Ammon's horn (tissue), 1 donor: ENCODE data around the gene ERCC2.
"Not testable (repeated sequence)": the region's sequence is repeated elsewhere in the genome, so short reads cannot be mapped to it uniquely, and the experiment has no call there.

Source experiments
- DNase-seq: peaks from one replicate; pipeline ENCODE4 v3.0.0-alpha.2; 2016; ENCODE audit warnings: low spot score

The ERCC2 gene

GRCh38 chr19:45333609-45334303 lies 36.6 kb downstream of the ERCC2 start:
- DNase-seq = no peak

DNA sequence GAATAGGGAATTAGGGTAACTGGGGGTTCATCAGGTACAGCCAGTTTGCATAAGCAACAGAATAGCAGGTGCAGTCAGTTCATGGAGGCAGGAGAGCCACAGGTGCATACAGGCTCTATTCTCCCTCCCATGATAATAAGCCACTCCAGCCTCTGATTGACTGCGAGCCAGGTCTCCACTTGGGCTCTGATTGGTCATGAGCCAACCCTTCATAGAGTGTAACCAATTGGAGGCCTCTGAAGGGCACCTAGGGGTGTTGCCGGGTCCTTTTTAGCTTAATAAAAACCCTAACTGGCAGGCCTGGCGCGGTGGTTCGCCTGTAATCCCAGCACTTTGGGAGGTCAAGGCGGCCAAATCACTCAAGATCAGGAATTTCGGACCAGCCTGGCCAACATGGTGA lies 39.0 kb downstream of the ERCC2 start:
- no peak for DNase-seq

- DNase-seq = no peak
Observed at GRCh38 chr19:45327404-45328143, 42.8 kb downstream of the ERCC2 start.

DNA sequence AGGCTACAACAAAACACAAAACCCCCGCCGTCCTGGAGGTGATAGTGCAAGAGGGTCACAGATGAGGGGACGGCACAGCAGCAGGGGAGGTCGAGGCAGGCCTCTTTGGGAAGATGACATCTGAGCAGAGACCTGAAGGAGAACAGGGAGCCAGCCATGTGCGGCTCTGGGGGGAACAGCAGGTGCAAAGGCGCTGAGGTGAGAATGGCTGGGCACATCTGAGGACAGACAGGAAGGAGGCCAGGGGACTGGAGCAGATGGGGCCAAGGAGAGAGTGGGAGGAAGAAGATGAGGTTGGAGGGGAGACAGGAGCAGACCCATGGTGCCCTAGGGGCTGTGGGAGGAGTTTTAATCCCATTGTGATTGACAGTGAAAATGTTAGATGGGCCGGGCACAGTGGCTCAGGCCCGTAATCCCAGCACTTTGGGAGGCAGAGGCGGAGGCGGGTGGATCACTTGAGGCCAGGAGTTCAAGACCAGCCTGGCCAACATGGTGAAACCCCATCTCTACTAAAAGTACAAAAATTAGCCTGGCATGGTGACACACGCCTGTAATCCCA lies 45.9 kb downstream of the ERCC2 start:
- no peak for DNase-seq

DNA sequence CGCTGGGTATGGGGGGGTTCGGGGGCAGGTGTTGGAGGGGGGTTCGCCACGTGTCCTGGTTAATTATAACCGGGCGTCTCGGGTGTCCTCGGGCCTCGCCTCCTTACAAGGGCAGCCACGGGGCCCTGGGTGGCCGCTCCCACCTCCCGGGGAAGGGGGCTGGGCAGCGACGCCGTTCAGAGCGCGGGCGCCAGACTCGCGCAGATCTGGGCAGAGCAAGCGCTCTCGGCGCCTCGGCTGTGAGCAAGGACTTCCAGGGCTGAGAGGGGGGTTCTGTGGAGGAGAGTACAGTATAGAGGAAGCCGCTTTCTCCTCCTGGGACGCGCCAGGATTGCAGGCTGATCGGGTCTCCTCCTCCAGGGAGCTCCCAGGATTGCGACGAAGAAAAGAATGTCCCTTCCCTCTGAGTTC lies 46.7 kb downstream of the ERCC2 start:
- no peak for DNase-seq

DNA sequence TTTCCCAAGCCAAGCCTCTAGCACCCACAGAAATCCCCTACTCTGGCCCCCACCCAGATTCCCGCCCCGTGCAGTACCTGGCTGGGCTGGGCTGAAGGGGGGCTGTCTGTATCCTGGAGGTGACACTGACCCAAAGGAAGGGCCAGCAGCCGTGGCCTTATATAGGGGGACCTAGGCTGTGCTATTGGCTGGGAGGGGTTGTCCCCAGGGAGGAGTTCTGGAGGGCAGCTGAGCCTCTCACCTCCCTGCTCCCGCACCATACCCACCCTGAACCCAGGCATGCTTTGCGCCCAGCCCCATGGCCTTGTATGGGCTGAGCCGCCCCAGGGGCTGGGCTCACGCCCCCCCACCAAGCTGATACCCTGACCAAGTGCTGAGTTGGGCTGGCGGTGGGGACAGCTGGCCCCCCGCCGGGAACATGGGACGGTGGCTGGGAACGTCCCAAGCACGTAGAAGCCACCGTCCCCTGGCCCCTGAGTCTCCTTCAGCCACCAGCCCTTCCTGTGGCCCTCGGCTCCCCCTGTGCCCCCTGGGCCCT lies 47.6 kb downstream of the ERCC2 start, which contains the start of gene CKM:
Gene CKM (minus strand): TSS at position 132 of the 538 bp plus-strand sequence. CDS start 3,162 bp downstream, outside the sequence.
- DNase-seq = no peak

DNA sequence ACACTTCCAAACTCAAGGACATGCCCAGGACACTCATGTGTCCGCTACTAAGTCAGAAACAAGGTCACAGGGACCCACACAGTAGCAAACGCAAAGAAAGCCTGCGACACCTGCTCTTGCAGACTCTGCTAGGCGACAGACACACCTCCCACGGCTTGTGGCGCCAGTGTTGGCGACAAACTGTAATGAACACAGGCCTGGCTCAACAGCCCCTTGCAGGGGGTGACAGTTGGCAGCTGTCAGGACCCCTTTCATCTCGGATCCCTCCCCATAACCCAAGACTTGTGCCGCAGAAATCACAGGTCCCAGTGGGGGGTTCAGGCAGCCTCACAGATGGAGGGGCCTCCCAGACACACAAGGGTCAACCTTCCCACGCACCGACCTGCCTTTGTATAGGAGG lies 48.1 kb downstream of the ERCC2 start:
- no peak for DNase-seq

- no peak for DNase-seq
Observed at GRCh38 chr19:45321848-45322247, 48.5 kb downstream of the ERCC2 start.

DNA sequence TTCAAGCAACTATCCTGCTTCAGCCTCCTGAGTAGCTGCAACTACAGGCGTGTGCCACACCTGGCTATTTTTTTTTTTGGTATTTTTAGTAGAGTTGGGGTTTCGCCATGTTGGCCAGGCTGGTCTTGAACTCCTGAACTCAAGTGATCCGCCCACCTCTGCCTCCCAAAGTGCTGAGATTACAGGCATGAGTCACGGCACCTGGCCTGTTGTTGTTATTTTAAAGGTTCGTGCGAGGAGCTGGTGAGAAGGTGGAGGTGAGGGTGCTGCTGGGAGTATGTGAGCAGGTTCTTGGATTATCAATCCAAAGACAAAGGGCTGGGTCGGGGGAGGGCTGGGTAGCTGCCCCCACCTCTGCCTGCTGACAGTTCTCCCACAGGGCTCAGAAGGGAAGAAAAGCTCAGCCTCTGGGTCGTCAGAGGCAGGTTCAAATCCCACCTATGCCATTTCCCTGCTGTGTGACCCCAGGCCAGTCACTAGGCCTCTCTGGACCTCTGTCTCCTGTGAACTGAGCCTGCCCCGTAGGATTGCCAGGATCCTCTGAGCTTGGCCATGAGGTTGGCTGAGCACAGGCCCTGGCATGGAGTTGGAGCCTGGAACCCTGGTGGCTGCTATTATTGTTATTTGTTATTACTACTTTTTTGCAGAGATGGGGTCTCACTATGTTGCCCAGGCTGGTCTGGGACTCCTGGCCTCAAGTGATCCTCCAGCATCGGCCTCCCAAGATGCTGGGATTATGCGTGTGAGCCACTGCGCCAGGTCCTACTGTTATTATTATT lies 49.2 kb downstream of the ERCC2 start:
- no peak for DNase-seq

DNA sequence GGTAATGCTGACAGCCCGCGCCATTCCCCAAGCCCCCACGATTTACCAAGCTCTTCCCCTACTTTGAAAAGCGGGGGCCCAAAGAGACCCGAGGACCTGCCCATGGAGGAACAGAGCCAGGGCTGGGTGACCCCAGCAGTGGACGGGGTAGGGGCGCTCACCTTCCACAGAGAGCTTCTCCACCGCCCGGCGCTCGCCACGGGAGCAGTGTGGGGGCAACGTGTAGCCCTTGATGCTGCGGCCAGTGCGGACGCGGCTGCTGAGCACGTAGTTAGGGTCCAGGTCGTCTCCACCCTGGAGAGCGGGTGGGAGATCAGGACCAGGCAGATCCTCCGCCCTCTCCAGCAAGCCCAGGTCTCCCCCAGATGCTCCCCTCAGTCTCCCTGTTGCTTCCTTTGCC lies 55.1 kb downstream of the ERCC2 start:
- no peak for DNase-seq

GRCh38 chr19:45314708-45315245 lies 55.6 kb downstream of the ERCC2 start:
- no peak for DNase-seq

- not testable (repeated sequence) for DNase-seq
Observed at GRCh38 chr19:45312285-45312684, 58.1 kb downstream of the ERCC2 start.

DNA sequence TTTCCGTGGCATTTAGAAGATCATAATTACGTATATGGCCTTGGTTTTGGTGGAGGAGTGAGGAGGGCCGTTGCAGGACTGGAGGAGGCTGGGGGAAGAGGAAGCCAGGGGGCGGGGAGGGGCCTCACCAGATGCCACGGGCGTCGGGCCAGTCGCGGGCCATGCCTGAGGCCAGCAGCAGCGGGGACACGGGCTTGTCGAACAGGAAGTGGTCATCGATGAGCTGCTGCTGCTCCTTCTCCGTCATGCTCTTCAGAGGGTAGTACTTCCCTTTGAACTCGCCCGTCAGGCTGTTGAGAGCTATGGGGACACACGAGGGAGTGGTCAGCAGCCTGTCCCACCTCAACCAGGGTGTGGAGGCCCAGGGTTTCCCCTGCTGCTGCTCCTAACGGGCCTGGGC lies 58.8 kb downstream of the ERCC2 start:
- DNase-seq = no peak

GRCh38 chr19:45309322-45309721 lies 61.1 kb downstream of the ERCC2 start:
- DNase-seq = not testable (repeated sequence)

- no peak for DNase-seq
Observed at GRCh38 chr19:45307361-45307760, 63.0 kb downstream of the ERCC2 start.

DNA sequence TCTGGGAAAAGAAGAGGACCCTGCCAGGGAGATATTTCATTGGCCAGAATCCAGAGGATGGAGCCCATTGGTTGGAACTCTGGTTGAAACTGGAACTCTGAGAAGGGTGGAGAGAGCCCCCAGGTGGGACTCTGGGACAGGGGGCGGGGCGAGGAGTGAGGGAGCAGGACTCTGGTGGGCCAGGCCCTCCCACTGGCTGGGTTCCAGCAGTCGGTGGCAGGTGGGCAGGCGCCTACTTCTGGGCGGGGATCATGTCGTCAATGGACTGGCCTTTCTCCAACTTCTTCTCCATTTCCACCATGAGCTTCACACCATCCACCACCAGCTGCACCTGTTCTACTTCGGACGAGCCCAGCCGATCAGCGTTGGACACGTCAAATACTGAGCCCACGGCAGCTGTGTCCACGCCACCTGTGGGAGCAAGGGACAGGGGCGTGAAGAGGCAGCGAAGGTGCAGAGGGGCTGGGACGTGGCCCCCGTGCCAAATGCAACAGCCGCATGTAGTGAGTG lies 63.8 kb downstream of the ERCC2 start:
- no peak for DNase-seq

DNA sequence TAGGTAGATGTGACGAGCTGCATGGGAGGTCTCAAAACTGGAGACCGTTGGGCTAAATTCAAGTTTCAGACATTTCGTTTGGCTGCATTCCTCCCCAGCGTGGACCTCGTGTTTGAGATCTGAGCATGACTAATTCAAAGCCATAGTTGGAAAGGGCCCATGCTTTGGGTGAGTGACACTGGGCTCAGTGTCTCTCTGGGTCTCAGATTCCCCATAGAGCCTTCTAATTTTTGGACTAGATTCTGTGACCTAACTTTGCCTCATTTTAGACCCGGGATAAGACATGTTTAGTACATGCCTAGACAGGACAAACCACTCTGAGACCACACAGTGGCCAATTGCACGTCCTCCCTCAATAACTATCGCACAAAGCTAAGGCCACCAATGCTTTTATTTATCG lies 64.3 kb downstream of the ERCC2 start:
- DNase-seq = no peak

DNA sequence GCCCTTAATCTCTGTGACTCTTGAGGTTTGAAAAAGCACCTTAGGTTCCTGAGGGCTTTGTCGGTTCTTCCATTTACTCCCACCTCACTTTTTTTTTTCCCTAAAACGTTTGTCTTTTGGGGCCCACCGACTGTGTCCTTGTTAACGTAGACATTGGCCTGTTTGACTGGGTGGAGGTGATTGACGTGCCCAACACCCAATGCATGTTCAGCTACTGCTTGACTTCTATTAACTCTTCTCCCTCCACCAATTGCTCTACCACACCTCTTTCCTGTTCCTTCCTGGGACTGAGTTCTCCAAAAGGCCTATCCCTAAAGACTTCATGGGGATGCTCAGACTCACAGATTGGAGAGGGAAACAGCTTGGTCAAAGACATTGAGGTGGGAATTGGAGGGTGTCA lies 65.0 kb downstream of the ERCC2 start:
- DNase-seq = no peak

GRCh38 chr19:45305007-45305406 lies 65.4 kb downstream of the ERCC2 start:
- no peak for DNase-seq

DNA sequence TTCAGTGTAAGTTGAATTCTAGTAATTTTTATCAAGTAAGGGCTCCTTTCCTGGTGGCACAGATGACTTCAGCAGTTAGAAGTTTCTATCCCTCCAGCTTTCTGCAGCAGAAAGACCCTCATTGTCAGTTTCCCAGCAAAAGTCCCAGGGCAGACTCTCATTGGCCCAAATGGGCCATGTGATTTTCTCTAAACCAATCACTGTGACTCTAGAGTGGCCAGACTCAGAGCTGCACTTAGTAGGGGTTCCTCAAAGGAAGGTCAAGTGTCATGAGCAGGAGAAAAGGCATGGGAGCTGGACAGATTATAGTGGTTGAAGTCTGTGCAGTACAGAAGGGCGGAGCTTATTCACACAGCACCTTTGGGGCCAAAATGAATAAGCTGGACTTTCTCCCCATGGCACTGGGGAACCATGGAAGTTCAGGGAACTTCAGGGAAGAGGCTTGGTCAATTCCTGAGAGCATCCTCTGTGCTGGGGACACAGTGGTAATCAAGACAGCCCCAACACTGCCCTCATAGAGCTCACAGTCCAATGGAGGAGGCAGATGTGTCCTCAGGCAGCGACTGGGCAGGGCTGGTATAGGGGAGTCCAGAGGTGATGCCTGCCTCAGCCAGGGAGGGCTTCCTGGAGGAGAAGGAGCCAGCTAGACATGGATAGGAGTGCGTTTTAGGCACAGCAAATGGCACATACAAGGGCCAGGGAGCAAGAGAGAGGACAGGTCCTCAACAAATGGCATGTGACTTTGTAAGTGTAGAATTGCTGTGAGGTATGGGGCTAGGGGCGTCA lies 66.0 kb downstream of the ERCC2 start:
- DNase-seq = no peak
